ENCODE data around the gene LAMA5. TPM values are rescaled to one million over a fixed set of nuclear protein-coding genes. Genes with fewer than 3 reads are reported as not detected.

Gene LAMA5
- total RNA-seq, 2 donors from 2014 or later, result 170 to 272 TPM

- 46% methylated on average over 6 of the region's 7 CpGs for WGBS
- Histone ChIP-seq H3K9me3 (no peaks in the 10 kb centered on the region), H3K4me3 (no peak overlapping the region), H3K27me3 (replicated peaks; ENCODE audit: insufficient read depth) (no peaks in the 10 kb centered on the region), H3K27ac (no peak overlapping the region), H3K36me3 (peaks cover 0 to 6% of the 10 kb centered on the region in 2 donors), H3K4me1 (replicated peaks) (peaks cover 21% of the 10 kb centered on the region)
- no peak for TF ChIP-seq POLR2AphosphoS5 (IDR thresholded peaks at IDR 0.05)
- no peak for TF ChIP-seq CTCF (IDR thresholded peaks at IDR 0.05)
- no peak for TF ChIP-seq POLR2A (IDR thresholded peaks at IDR 0.05)
- intact Hi-C loops (cut with DNase I), result no loop called here
- no peak for DNase-seq (ENCODE audit: low spot score)
Measured at GRCh38 chr20:62349556-62350097, 17.5 kb downstream of the LAMA5 start.

- no peak overlapping the region for H3K27ac ChIP-seq
Measured at GRCh38 chr20:62348604-62349003, 18.5 kb downstream of the LAMA5 start.

GRCh38 chr20:62347445-62347844, 19.7 kb downstream of the LAMA5 start:
- no peak overlapping the region for H3K27ac ChIP-seq
- H3K4me1 ChIP-seq (replicated peaks), result peaks cover 7% of the 10 kb centered on the region
- TF ChIP-seq CTCF (IDR thresholded peaks at IDR 0.05) (no peak), POLR2AphosphoS5 (IDR thresholded peaks at IDR 0.05) (no peak), POLR2A (IDR thresholded peaks at IDR 0.05) (no peak)
- peaks cover 0 to 6% of the 10 kb centered on the region in 2 donors for H3K36me3 ChIP-seq
- no peak for DNase-seq (ENCODE audit: low spot score)
- H3K27me3 ChIP-seq (replicated peaks; ENCODE audit: insufficient read depth), result no peaks in the 10 kb centered on the region
- H3K4me3 ChIP-seq, result no peak overlapping the region
- WGBS, result 76% methylated on average over 6 of the region's 9 CpGs
- H3K9me3 ChIP-seq, result no peaks in the 10 kb centered on the region
- intact Hi-C loops (cut with DNase I), result no loop called here

More at GRCh38 chr20:62348604-62349003, 18.5 kb downstream of the LAMA5 start:
- Histone ChIP-seq H3K4me1 (replicated peaks) (peaks cover 15% of the 10 kb centered on the region), H3K4me3 (no peak overlapping the region), H3K9me3 (no peaks in the 10 kb centered on the region), H3K27me3 (replicated peaks; ENCODE audit: insufficient read depth) (no peaks in the 10 kb centered on the region), H3K36me3 (peaks cover 0 to 6% of the 10 kb centered on the region in 2 donors)
- intact Hi-C loops (cut with DNase I), result no loop called here
- no peak for TF ChIP-seq CTCF (IDR thresholded peaks at IDR 0.05)
- no peak for TF ChIP-seq POLR2AphosphoS5 (IDR thresholded peaks at IDR 0.05)
- TF ChIP-seq POLR2A (IDR thresholded peaks at IDR 0.05), result no peak
- DNase-seq (ENCODE audit: low spot score), result no peak
- WGBS, result 100% methylated on average over 1 of the region's 1 CpG

- Histone ChIP-seq H3K27ac (no peak overlapping the region), H3K4me1 (replicated peaks) (peaks cover 7% of the 10 kb centered on the region), H3K4me3 (no peak overlapping the region), H3K27me3 (replicated peaks; ENCODE audit: insufficient read depth) (no peaks in the 10 kb centered on the region), H3K36me3 (peaks cover 0 to 6% of the 10 kb centered on the region in 2 donors), H3K9me3 (no peaks in the 10 kb centered on the region)
- intact Hi-C loops (cut with DNase I), result no loop called here
- DNase-seq (ENCODE audit: low spot score), result no peak
- TF ChIP-seq POLR2AphosphoS5 (IDR thresholded peaks at IDR 0.05) (no peak), POLR2A (IDR thresholded peaks at IDR 0.05) (no peak), CTCF (IDR thresholded peaks at IDR 0.05) (no peak)
- WGBS, result 93% methylated on average over 10 of the region's 10 CpGs
Measured at GRCh38 chr20:62347151-62347404, 20.0 kb downstream of the LAMA5 start.

- Histone ChIP-seq H3K4me1 (replicated peaks) (peaks cover 7% of the 10 kb centered on the region), H3K27me3 (replicated peaks; ENCODE audit: insufficient read depth) (no peaks in the 10 kb centered on the region), H3K4me3 (no peak overlapping the region), H3K27ac (no peak overlapping the region), H3K9me3 (no peaks in the 10 kb centered on the region), H3K36me3 (peaks cover 0 to 4% of the 10 kb centered on the region in 2 donors)
- intact Hi-C loops (cut with DNase I), result no loop called here
- DNase-seq (ENCODE audit: low spot score), result no peak
- no peak for TF ChIP-seq CTCF (IDR thresholded peaks at IDR 0.05)
- TF ChIP-seq POLR2AphosphoS5 (IDR thresholded peaks at IDR 0.05), result no peak
- TF ChIP-seq POLR2A (IDR thresholded peaks at IDR 0.05), result no peak
- WGBS, result 84% methylated on average over 32 of the region's 34 CpGs
Measured at GRCh38 chr20:62346398-62347150, 20.5 kb downstream of the LAMA5 start.

Measured in prostate gland (tissue), 2 donors.